ENCODE measurements around the gene CIAO3.

The CIAO3 gene

DNA sequence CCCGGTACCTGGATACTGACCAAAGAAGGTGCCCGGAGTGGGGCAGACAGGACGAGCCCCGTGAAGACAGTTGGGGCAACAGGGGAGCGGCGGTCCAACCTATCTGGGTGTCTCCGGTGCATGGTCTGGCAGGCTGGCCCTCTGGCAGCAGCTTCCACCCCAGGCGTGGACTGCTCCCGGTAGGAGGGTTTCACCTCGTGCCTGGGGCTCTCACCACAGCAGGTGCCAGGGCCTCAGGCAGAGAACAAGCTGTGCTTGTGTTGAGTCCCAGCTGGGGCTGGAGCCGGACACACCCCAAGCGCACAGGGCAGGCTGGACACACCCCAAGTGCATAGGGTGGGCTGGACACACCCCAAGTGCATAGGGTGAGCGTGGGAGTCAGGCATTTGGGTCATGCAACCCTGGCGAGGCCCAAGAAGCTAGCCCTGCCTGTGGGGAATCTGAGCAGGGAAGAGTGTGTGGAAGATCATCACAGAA, 33.7 kb downstream of the CIAO3 start:
- no peak overlapping the region for H3K4me3 ChIP-seq (ENCODE audit: low read depth, low read length)
- DNase-seq (ENCODE audit: low read depth) = no peak
- TF ChIP-seq, protein P1, sequence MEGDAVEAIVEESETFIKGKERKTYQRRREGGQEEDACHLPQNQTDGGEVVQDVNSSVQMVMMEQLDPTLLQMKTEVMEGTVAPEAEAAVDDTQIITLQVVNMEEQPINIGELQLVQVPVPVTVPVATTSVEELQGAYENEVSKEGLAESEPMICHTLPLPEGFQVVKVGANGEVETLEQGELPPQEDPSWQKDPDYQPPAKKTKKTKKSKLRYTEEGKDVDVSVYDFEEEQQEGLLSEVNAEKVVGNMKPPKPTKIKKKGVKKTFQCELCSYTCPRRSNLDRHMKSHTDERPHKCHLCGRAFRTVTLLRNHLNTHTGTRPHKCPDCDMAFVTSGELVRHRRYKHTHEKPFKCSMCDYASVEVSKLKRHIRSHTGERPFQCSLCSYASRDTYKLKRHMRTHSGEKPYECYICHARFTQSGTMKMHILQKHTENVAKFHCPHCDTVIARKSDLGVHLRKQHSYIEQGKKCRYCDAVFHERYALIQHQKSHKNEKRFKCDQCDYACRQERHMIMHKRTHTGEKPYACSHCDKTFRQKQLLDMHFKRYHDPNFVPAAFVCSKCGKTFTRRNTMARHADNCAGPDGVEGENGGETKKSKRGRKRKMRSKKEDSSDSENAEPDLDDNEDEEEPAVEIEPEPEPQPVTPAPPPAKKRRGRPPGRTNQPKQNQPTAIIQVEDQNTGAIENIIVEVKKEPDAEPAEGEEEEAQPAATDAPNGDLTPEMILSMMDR (IDR thresholded peaks at IDR 0.05; ENCODE audit: insufficient read depth, low read depth, low read length, missing control alignments) = no peak

DNA sequence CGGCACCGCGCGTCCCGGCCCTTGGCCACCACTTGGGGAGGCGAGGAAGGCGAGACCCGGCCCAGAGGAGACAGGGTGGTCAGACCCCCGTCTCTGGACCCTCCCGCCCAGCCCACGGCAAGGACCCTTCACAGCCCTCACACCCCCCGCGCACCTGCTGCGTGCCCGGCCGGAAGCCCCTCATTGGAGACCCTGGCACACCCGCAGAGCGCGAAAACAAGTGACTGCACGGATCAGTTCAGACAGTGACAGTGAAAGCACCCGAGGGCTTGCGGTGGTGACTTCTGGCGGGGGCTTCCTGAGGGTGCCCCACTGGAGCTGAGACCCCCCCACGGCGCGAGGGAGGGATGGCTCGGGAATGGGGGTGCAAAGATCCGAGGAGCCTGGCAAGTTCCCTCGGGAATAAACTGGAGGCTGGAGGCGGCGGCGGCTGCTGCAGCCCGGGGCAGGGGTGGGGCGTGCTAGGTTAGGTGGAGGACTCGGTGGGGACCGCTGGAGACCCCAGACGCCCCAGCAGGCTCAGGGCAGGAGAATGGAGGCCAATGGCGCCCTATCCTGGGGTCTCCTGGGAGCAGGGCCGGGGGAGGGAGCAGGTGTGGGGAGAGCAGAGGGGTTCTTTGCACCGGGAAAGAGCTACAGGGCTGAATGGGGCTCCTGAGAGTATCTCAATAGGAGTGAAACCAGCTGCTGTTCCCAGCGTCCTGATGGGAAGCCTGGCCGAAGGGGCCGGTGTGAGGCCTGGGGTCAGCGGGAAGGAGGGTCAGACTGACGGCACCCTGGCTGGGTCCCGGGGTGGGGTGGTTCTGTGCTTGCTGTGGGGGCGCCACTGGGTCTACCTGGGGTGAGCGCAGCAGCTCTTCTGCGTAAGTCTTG, 34.4 kb downstream of the CIAO3 start:
- no peak for DNase-seq (ENCODE audit: low read depth)
- TF ChIP-seq, protein P1 (IDR thresholded peaks at IDR 0.05; ENCODE audit: insufficient read depth, low read depth, low read length, missing control alignments) = no peak
- H3K4me3 ChIP-seq (ENCODE audit: low read depth, low read length) = no peak overlapping the region

DNA sequence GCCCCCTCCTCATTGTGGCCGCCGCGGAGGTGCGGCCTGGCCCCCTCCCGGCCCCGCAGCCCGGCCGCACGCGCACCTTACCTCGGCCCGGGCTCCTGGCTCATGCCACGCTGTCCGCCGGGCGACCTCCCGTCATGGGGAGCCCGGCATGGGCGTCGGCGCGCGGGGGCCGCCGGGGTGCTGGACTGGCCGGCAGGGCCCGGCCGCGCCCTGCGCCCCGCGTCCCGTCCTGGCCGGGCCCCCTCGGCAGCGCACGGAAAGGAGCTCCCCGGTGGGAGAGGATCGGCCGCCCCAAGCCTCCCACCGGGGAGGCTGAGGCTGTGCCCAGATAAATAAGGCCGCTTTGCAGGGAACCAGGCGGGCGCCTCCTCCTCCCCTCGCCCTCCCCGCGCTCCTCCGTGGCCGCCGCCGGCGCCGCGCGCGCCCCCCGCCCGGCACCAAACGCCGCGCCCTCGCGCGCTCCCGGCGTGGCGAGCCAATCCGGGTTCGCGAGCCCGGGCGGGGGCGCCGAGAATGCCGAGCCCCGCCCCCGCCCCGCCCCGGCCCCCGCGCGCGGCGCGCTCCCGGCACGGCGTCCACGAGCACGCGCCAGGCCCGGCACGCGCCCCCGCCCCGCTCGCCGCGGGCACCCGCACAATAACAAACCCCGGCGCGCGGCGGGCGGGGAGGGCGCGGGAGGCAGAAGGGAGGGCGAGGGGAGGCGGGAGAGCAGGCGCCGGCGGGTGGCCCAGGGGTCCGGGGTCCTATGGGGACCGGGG, 35.2 kb downstream of the CIAO3 start, which contains the start of gene FBXL16:
Gene FBXL16 (minus strand): TSS at position 371 of the 758 bp plus-strand sequence. CDS start 8,396 bp downstream, outside the sequence.
- no peak within 1 kb of the TSS for H3K4me3 ChIP-seq (ENCODE audit: low read depth, low read length)
- TF ChIP-seq, protein P1 (IDR thresholded peaks at IDR 0.05; ENCODE audit: insufficient read depth, low read depth, low read length, missing control alignments) = no peak
- DNase-seq (ENCODE audit: low read depth) = no peak

DNA sequence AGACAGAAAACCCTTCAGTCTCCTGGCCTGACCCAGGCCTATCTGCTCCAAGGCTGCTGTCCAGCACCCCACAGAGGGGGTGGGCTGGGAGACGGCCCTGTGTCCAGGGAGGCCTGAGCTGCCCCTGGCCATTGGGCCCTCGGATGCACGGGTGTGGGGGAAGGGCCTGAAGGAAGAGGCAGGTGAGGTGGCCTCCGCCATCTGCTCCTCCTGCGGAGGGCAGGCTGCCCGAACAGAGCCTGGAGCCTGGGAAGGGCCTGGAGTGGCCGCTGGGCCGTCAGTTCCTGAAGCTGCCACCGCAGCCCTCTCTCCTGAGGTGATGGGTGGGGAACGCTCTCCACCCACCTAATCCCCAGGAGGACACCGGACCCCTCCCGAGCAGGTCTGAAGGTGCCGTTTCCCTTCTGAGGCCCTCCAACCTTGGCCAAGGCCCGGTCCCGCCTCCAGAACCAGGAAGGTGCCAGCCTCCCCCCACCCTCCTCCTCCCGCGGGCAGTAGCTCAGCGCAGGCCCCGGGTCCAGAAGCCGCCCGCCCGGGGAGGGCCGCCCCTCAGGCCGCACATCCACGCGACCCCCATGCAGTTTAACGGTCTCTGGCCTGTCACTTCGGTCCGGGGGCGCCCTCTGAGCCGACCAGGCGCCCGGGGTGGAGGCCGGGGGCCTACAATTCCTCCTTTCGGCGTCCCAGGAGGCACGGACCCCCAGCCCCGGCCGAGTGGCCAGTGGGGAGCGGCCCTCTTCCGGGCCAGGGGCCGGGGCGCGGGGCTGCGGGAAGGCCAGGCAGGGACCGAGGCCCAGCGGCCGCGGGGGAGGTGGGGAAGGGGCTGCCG, 36.0 kb downstream of the CIAO3 start:
- TF ChIP-seq, protein P1 (IDR thresholded peaks at IDR 0.05; ENCODE audit: insufficient read depth, low read depth, low read length, missing control alignments) = no peak
- H3K4me3 ChIP-seq (ENCODE audit: low read depth, low read length) = no peak overlapping the region
- DNase-seq (ENCODE audit: low read depth) = no peak

DNA sequence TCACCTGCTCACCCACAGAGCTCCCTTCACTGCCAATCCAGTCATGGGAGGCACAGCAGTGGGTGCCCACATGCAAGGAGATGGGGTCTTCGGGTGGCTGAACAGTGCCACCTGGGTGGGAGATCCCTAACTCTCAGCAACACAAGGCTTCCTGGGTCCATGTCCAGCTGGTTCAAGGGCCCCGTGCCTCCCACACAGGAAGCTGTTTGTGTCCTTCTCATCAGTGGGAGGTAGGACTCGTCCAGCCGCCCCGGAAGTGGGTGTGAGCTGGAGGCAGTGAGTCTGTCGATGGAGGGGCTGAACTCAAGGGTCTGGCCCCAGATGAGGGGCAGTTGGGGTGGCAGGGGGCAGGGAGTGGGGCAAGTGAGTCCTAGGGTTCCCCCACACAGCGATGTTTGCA, 36.8 kb downstream of the CIAO3 start:
- no peak overlapping the region for H3K4me3 ChIP-seq (ENCODE audit: low read depth, low read length)
- TF ChIP-seq, protein P1 (IDR thresholded peaks at IDR 0.05; ENCODE audit: insufficient read depth, low read depth, low read length, missing control alignments) = no peak
- no peak for DNase-seq (ENCODE audit: low read depth)

DNA sequence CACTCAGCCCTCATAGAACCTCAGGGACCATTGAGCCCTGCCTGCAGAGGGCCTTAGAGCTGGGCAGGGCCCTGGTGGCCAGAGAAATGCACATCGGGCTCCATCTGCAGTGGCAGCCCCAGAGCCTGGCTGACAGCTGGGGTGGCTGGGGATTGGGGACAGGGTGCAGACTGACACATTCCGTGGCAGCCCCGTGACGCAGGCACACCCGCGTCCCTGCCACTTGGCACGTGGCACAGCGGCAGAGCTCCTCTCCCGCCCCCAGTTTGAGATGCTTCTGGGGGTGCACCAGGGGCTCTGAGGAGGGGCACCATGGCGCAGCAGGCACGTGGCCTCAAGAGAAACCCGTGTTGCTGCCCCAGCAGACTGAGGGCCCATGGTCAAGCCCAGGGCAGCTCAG, 37.4 kb downstream of the CIAO3 start:
- DNase-seq (ENCODE audit: low read depth) = no peak
- TF ChIP-seq, protein P1 (IDR thresholded peaks at IDR 0.05; ENCODE audit: insufficient read depth, low read depth, low read length, missing control alignments) = no peak
- no peak overlapping the region for H3K4me3 ChIP-seq (ENCODE audit: low read depth, low read length)
